K562 (cell line): Measurements from ENCODE around the gene CEP70. TPM values are rescaled to one million over a fixed set of nuclear protein-coding genes. Genes with fewer than 3 reads are reported as not detected.

Experiments used
- E2F6 ChIP-seq, 2 experiments: IDR thresholded peaks; 2 replicates each; pipeline ENCODE4 v1.6.1; 2011; ENCODE audit warnings: borderline replicate concordance in 1 of 2, control low read depth in 1 of 2, low read depth in 1 of 2, low read length in 1 of 2, mild to moderate bottlenecking in 1 of 2, mixed read lengths in 1 of 2, moderate library complexity in 1 of 2; ENCODE audit not compliant: insufficient read depth in 1 of 2, insufficient read length in 1 of 2, poor library complexity in 1 of 2, severe bottlenecking in 1 of 2; ENCODE audit errors: extremely low read depth in 1 of 2
- MEIS2 ChIP-seq: fragments of 450-650 bp; IDR thresholded peaks from 2 replicates; pipeline ENCODE4 v1.6.1; 2014; ENCODE audit warnings: mild to moderate bottlenecking; ENCODE audit not compliant: partially characterized antibody
- NR2C2 ChIP-seq, 2 experiments: fragments of 200-800 bp in 1 of 2; sonication (Bioruptor generic) in 1 of 2; sonication (generic) in 1 of 2; formaldehyde crosslinking in 1 of 2; IDR thresholded peaks; 2 replicates each; pipeline versions ENCODE4 v1.6.1 to v1.8.0; 2016 to 2022; ENCODE audit warnings: mild to moderate bottlenecking in 1 of 2, missing compliant biosample characterization in 1 of 2, missing genetic modification characterization in 1 of 2, missing genetic modification reagents in 1 of 2
- PBX2 ChIP-seq, 2 experiments: IDR thresholded peaks in 1 of 2; conservative IDR thresholded peaks in 1 of 2; 2 replicates each; pipeline ENCODE4 v1.6.1; 2016; ENCODE audit warnings: low read depth in 2 of 2, mild to moderate bottlenecking in 1 of 2, missing compliant biosample characterization in 1 of 2, missing genetic modification characterization in 1 of 2, moderate library complexity in 1 of 2
- PKNOX1 ChIP-seq: fragments of 450-650 bp; IDR thresholded peaks from 2 replicates; pipeline ENCODE4 v1.6.1; 2016
- ZBTB49 ChIP-seq: sonication (generic); formaldehyde crosslinking; IDR thresholded peaks from 2 replicates; pipeline ENCODE4 v1.8.0; 2022; ENCODE audit warnings: missing genetic modification reagents, mild to moderate bottlenecking, borderline replicate concordance
- ZBTB8A ChIP-seq: fragments of 450-650 bp; IDR thresholded peaks from 2 replicates; pipeline ENCODE4 v1.6.1; 2018; ENCODE audit warnings: mild to moderate bottlenecking, moderate library complexity; ENCODE audit not compliant: partially characterized antibody
- polyA plus RNA-seq, 8 experiments: library from polyadenylated mRNA; depleted of rRNA in 4 of 8; stranded (reverse) in 5 of 8; unstranded in 3 of 8; fragments of >200 nt; fragmentation: Nextera tagmentation in 2 of 8; fragmentation: Illumina TruSeq in 1 of 8; extraction: Ambion mirVana in 2 of 8; extraction: Trizol in 1 of 8; gene quantifications; 2 replicates each; pipeline versions ENCODE4 v1.2.1 to v1.2.3, GENCODE V29; 2011 to 2014; ENCODE audit warnings: inconsistent platforms in 1 of 8, missing spikeins in 1 of 8
- total RNA-seq, 7 experiments: library from RNA; depleted of rRNA in 6 of 7; stranded (reverse); fragments of >200 nt in 6 of 7; fragmentation: Illumina TruSeq in 2 of 7; extraction: Trizol in 2 of 7; gene quantifications; 2 replicates each; pipeline versions ENCODE4 v1.2.1 to v1.2.3, GENCODE V29; 2011 to 2021; ENCODE audit warnings: low replicate concordance in 1 of 7
- TF ChIP-seq, protein P1 (sequence below): IDR thresholded peaks from 2 replicates; pipeline ENCODE4 v1.6.1; 2011; ENCODE audit warnings: borderline replicate concordance, low read depth, mild to moderate bottlenecking, moderate library complexity, low read length; ENCODE audit not compliant: insufficient read depth, poor library complexity, severe bottlenecking

CEP70 gene
- total and polyA plus RNA-seq, 9 of the 15 experiments (the other 6 are each of a cell fraction or from before 2014, with no cell fraction given), result 16.1 to 31.5 (median 23.4) TPM

GRCh38 chr3:138479438-138479863 is 114.6 kb downstream of the CEP70 start (continued):
- no peak for TF ChIP-seq ZBTB49 (CRISPR knock-in tag)
- peak; percentile 30; the same call in 1 of the 2 replicates for TF ChIP-seq PKNOX1
- TF ChIP-seq PBX2 (CRISPR knock-in tag; IDR thresholded peaks at IDR 0.05; ENCODE audit: low read depth), result no peak
- 0 out of 2 replicates have a peak, but pooled peaks have one; percentile 15 for TF ChIP-seq PBX2 (tag; conservative IDR thresholded peaks at IDR 0.05; ENCODE audit: low read depth)
- peak; percentile 14 for TF ChIP-seq MEIS2
- no peak for TF ChIP-seq NR2C2 (CRISPR knock-in tag; IDR thresholded peaks at IDR 0.05)
- no peak for TF ChIP-seq NR2C2 (tag; IDR thresholded peaks at IDR 0.05)
- TF ChIP-seq, protein P1, sequence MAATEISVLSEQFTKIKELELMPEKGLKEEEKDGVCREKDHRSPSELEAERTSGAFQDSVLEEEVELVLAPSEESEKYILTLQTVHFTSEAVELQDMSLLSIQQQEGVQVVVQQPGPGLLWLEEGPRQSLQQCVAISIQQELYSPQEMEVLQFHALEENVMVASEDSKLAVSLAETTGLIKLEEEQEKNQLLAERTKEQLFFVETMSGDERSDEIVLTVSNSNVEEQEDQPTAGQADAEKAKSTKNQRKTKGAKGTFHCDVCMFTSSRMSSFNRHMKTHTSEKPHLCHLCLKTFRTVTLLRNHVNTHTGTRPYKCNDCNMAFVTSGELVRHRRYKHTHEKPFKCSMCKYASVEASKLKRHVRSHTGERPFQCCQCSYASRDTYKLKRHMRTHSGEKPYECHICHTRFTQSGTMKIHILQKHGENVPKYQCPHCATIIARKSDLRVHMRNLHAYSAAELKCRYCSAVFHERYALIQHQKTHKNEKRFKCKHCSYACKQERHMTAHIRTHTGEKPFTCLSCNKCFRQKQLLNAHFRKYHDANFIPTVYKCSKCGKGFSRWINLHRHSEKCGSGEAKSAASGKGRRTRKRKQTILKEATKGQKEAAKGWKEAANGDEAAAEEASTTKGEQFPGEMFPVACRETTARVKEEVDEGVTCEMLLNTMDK, result peak; percentile 9
- no peak for TF ChIP-seq E2F6 (IDR thresholded peaks at IDR 0.05; ENCODE audit: borderline replicate concordance in 1 of 2, extremely low read depth in 1 of 2, insufficient read depth in 1 of 2, insufficient read length in 1 of 2, low read depth in 1 of 2, low read length in 1 of 2, poor library complexity in 1 of 2, severe bottlenecking in 1 of 2)
- TF ChIP-seq ZBTB8A, result no peak
- TF ChIP-seq, all 486 proteins: peak for 8
